ENCODE data around the gene RAD51B.
"Not testable (repeated sequence)": the region's sequence is repeated elsewhere in the genome, so short reads cannot be mapped to it uniquely, and the experiment has no call there.

The RAD51B gene

DNA sequence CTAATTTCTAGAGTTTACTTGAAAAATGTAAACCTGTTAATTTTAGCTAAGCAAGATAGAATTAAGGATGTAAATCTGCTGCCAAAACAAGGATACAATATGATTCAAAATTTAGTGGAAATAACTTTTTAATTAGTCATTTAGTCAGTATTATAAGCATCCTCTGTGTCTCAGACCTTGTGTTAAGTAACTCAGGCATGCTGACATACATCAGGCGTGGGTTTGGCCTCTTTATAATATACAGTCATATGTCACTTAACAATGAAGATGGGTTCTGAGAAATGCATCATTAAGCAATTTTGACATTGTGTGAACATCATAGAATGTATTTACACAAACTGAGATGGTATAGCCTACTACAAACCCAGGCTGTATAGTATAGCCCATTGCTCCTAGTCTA, 586.4 kb downstream of the RAD51B start:
- DNase-seq (ENCODE audit: low read depth in 2 of 2): no peak

DNA sequence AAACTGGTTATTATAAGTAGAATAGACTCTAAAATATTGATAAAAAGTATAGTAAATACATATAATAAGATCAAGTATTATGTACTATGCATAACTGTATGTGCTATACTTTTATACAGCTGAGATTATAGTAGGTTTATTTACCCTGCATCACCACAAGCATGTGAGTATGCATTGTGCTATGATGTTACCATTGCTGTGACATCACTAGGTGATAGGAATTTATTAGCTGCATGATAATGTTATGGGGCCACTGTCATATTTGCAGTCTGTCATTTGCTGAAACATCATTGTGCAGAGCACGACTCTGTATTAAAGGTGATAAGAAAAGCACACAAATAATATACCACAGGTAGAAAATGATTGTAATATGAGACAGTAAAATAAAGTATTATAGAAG, 587.7 kb downstream of the RAD51B start:
- no peak for DNase-seq (ENCODE audit: low read depth in 2 of 2)

- DNase-seq (ENCODE audit: low read depth in 2 of 2): no peak
These were observed 588.2 kb downstream of the RAD51B start for GRCh38 chr14:68407825-68408224.

- DNase-seq (ENCODE audit: low read depth in 2 of 2): no peak
These were observed 589.1 kb downstream of the RAD51B start for GRCh38 chr14:68408680-68409079.

DNA sequence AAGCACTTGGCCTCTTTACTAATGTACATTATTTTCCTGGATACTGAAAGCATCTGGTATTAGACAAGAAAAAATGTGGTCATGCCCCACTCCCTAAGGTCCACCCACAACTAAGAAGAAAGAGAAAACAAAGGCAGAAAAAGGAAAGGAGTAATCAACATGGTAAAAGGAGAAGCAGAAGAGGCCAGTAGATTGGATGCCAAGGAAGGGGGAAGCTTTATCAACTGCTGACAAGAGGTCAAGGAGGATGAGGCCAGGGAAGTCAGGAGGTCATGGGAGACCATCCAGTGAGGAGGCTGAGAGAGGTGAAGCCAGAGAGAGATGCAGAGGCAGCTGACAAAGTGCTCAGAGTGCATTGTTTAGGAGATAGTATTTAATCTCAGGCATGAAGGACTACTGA, 589.8 kb downstream of the RAD51B start:
- no peak for DNase-seq (ENCODE audit: low read depth in 2 of 2)

- DNase-seq (ENCODE audit: low read depth in 2 of 2): no peak
These were observed 593.2 kb downstream of the RAD51B start for GRCh38 chr14:68412505-68413465.

- no peak for DNase-seq (ENCODE audit: low read depth in 2 of 2)
These were observed 593.9 kb downstream of the RAD51B start for GRCh38 chr14:68413509-68413908.

GRCh38 chr14:68414121-68414520, 594.5 kb downstream of the RAD51B start:
- DNase-seq (ENCODE audit: low read depth in 2 of 2): no peak

GRCh38 chr14:68416171-68416570, 596.6 kb downstream of the RAD51B start:
- no peak for DNase-seq (ENCODE audit: low read depth in 2 of 2)

DNA sequence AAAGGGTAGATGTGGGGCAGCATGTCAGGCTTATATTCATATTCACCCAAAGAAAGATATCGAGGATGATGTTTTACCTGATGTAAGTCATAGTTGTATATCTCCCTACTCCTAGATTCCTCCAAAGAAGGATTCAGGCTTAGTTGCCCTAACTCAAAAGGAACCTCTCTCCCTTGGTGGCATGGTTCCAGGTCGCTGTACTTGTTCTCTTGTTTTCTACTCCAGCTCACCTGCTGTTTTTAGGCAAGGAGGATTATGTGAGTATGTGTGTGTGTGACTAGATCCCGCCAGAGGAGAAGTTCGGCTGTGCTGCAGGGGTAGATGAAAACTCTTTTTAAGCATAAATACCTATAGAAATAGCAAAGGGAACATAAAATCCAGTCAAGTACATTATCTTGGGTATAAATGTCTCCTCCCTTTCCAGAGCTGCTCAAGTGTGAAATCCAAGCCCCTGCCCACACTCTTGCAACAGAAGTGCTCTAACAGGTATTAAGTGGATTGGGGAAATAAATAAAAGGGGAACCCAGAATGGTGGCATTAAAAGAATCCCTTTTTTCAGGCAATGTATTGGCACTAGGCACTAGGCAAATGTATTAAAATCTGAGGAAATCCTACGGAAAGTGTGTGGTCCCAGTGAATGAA, 597.6 kb downstream of the RAD51B start:
- no peak for DNase-seq (ENCODE audit: low read depth in 2 of 2)

- DNase-seq (ENCODE audit: low read depth in 2 of 2): no peak
These were observed 598.9 kb downstream of the RAD51B start for GRCh38 chr14:68418174-68419118.

DNA sequence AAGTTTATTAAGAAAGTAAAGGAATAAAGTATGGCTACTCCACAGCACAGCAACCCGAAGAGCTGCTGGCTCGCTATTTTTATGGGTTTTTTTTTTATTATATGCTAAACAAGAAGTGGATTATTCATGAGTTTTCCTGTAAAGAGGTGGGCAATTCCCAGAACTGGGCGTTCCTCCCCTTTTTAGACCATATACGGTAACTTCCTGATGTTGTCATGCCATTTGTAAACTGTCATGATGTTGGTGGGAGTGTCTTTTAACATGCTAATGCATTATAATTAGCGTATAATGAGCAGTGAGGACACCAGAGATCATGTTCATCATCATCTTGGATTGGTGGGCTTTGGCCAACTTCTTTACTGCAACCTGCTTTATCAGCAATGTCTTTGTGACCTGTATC, 600.8 kb downstream of the RAD51B start:
- no peak for DNase-seq (ENCODE audit: low read depth in 2 of 2)

DNA sequence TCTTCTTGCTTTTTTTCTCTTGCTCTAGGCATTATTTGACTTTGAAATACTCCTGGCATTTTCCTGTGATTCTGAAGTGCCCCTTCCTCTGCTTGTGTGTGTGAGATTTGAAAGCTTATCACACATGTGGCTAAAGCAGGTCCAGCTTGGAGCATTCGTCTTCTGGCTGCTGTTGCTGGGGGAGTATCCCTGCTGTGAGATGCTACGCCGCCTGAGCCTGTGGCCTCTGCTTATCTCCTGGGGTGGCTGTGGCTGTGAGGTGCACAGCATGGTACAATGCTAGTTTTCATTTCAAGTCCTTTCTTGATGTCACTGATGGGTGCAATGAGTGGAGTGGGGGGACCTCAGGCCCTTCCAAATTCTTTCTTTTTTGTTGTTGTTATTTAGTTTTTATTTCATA, 601.5 kb downstream of the RAD51B start:
- DNase-seq (ENCODE audit: low read depth in 2 of 2): no peak

- DNase-seq (ENCODE audit: low read depth in 2 of 2): no peak
These were observed 604.1 kb downstream of the RAD51B start for GRCh38 chr14:68423686-68424085.

- DNase-seq (ENCODE audit: low read depth in 2 of 2): no peak
These were observed 605.0 kb downstream of the RAD51B start for GRCh38 chr14:68424443-68425172.

DNA sequence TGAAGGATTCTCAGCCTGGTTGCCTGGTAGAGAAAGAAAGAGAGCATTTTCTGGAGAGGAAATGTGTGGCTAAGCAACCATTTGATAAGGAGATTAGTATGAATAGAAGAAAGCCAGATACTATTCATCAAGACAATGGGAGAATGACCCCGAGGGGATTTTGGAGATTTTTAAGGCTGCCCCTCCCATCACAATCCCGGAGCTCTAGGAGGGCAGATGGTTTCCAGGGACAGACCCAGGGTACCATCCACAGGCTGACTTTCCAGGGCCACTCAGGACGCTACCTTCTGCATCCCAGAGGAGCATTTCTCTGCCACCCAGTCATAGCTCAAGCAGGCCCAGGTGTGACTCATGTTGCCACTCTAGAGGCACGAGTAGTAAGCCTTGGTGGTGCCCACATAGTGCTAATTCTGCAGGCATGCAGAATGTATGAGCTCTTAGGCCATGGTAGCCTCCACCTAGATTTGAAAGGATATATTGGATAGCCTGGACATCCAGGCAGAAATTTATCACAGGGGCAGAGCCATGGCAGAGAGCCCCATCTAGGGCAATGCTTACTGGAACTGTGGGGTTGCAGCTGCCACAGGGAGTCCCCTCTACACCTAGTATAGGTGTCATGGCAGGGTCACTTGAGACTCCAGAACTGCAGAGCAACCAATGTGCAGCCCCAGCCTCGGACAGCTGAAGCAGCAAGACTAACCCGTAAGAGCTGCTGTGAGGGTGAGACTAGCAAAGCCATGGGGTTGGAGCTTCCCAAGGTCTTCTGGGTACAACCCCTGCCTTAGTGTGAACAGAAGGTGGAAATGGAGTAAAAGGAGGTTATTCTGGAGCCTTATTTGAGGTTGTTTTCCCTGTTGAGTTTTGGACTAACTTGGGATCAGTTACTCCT, 607.3 kb downstream of the RAD51B start:
- DNase-seq (ENCODE audit: low read depth in 2 of 2): no peak

GRCh38 chr14:68427550-68427890, 607.9 kb downstream of the RAD51B start:
- DNase-seq (ENCODE audit: low read depth in 2 of 2): no peak

GRCh38 chr14:68428900-68429299, 609.3 kb downstream of the RAD51B start:
- not testable (repeated sequence) for DNase-seq (ENCODE audit: low read depth in 2 of 2)

- DNase-seq (ENCODE audit: low read depth in 2 of 2): not testable (repeated sequence)
These were observed 614.6 kb downstream of the RAD51B start for GRCh38 chr14:68434173-68434572.

DNA sequence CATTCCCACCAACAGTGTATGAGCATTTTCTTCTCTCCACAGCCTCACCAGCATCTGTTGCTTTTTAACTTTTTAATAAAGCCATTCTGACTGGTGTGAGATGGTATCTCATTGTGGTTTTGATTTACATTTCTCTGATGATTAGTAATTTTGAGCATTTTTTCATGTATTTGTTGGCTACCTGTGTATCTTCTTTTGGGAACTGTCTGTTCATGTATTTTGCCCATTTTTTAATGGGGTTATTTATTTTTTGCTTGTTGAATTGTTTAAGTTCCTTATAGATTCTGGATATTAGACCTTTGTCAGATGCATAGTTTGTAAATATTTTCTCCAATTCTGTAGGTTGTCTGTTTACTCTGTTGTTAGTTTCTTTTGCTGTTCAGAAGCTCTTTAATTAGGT, 616.1 kb downstream of the RAD51B start:
- DNase-seq (ENCODE audit: low read depth in 2 of 2): not testable (repeated sequence)

Measured in stimulated activated CD8-positive, alpha-beta memory T cell treated with anti-CD3 and anti-CD28 coated beads, Interleukin-15, amount 100 ng/mL, for 48 hours (primary cell).